HG03521 (cell line): Measurements from ENCODE around the gene MUSTN1.

Experiments
- ATAC-seq: cut with Tn5 transposase; IDR thresholded peaks from one replicate; pipeline ENCODE4 v1.9.1; 2021; ENCODE audit warnings: mild to moderate bottlenecking, moderate library complexity; ENCODE audit not compliant: unreplicated experiment

Gene MUSTN1

DNA sequence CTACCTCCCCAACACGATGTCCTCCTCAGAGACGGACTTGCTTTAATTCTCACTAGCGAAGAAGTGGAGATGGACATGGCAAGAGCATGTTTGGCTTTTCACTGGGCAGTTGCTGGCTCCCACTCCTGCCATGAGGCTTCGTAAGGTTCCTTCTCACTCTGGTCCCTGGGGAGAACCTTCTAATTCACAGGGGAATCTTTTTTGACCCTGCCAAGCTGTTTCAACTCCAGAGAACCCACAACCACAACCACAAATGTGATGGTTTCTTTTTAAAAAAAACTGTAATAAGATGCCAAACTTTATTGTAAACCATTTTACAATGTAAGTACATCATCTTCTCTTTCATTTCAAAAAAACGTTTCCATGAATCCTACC is 1.6 kb upstream of the MUSTN1 start:
- no peak for ATAC-seq

- ATAC-seq: no peak
Measured at GRCh38 chr3:52835766-52836470, 1.1 kb upstream of the MUSTN1 start.

DNA sequence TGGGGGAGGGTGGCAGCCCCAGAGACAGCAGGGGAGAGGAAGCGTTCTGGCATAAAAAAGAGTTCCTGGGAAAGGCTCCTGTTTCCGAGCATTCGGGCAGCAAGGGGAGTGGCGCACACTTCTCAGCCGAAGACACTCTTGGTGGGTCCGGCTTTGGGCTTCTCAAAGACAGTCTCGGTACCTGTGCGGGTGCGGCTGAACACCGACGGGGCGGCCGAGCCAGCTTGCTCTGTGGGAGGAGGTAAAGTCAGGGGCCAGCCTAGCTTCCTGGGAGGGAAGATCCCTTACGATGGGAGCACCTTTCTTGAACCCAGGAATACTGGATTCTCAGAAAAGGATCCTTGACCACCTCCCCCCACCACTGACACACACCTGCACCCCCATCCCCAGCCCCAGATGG is 1.6 kb downstream of the MUSTN1 start:
- no peak for ATAC-seq

DNA sequence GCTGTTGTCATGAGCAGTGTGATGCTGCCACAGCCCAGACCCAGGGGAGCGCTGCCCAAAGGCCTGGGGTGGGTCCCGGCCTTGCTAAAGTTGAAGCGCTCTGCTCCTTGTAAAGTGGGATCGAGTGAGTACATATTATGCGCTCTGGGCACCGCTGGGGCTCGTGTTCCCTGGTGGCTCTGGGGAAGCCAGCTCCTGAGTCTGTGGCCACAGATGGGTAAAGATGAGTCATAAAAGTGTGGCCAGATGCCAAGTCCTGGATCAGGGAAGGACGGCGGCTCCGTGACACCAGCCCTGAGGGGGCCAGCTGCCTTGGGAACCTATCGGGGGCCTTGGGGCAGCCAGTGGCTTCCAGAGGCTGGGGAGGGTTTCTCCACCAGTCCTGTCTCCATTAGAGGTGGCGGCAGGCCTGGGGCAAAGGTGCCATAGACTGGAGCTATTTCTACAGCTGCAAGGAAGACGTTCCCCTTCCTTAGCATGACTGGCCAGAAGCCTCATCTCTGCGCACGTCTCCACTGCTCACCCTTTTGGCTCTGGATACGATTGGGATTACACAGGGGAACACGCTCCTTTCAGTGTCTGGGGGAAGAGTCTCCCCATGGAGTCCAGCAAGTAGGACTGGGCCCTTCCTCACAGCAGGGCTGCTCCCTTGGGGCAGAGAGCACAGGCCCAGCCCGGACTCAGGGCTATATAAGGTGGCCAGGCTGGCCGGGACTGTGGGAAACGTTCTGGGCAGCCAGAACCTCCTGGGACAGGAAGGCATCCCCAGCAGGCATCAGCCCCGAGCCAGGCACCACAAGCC is 3.1 kb downstream of the MUSTN1 start:
- no peak for ATAC-seq

GRCh38 chr3:52830535-52831258 is 4.1 kb downstream of the MUSTN1 start, which contains the start of gene ITIH4:
TSS of gene ITIH4 (minus strand) at chr3:52830672. CDS start at chr3:52830642, 30 bp downstream.
- no peak for ATAC-seq

- ATAC-seq: no peak
Measured at GRCh38 chr3:52829906-52830463, 4.8 kb downstream of the MUSTN1 start.

DNA sequence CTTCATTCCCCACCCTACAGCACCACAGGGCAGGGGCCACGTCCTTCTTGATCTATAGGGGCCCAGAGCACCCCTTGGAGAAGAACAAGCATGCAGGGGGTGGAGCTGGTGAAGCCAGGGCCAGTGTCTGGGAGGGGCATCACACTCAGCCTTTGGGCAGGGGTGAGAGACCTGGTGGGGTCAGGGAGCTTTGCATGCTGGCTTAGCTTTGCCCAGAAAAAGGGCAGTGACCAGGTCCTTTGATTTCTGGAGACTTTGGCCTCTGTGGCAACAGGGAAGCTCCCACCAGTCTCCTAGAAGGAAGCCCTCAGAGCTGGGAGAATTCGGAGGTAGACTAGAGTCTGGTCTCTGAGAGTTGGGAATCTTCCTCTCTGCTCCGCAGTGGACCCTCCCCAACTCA is 5.3 kb downstream of the MUSTN1 start:
- no peak for ATAC-seq

DNA sequence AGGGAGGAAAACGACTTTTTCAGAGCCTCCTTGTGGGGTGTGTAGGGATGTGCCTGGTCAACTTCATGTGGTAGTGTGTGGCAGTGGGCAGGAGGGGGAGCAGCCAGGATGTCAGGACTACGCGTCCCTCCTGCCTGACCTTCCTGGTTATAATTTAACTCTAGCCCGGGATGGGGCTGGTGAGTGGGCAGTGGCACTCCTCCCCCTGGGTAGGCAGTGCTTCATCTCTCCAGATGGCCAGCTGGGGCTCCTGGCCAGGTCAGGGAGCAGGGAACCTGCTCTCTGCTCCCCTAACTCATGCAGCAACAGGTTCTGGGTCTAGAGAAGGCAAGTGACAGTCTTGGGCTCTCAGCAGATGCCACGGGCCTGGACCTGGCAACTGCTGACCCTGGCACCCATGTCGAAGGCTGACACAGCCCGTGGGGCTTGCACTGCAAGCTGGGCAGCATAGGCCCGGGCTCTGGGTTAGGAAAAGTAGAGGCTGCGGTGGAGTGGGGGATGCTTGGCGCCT is 6.9 kb downstream of the MUSTN1 start:
- ATAC-seq: no peak

- no peak for ATAC-seq
Measured at GRCh38 chr3:52827441-52827840, 7.4 kb downstream of the MUSTN1 start.

GRCh38 chr3:52824037-52824436 is 10.8 kb downstream of the MUSTN1 start:
- no peak for ATAC-seq

- no peak for ATAC-seq
Measured at GRCh38 chr3:52822363-52822762, 12.5 kb downstream of the MUSTN1 start.

DNA sequence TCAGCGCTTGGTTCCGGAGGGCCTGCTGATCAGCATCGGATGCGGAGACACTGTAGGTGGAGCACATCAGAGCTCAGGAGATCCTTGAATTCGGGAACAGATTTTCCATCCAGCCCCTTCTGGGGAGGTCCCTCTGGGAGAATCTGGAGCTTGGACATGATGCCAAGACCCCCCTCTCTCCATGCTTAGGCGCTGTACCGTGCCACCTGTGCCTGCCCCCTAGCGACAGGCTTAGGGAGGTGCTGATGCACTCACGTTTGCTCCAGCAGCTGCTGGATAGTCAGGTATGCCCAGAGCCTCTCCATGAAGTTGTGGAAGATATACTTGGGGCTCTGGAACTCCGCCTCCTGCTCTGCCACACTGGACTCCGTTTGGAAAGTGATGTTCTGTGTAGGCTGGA is 14.1 kb downstream of the MUSTN1 start:
- ATAC-seq: no peak

- ATAC-seq: no peak
Measured at GRCh38 chr3:52819936-52820335, 14.9 kb downstream of the MUSTN1 start.

DNA sequence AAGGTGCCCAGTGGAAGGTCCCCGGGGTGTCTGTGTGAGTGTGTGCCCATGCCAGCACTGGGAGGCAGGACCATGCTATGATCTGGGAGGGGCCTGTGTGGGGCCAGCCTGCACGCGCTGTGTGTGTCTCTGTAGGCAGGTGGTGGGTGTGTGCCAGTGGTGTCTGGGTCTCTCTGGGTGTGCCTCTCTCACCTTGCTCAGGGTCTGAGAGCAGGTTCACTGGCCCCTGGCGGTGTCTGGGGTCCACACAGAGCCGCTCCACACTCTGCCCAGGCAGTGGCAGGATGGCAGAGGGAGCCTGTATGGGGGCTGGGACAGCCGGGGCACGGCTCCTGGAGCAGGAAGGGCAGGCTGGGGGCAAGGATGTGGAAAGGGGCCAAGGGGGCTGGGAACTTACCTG is 17.0 kb downstream of the MUSTN1 start:
- ATAC-seq: no peak

DNA sequence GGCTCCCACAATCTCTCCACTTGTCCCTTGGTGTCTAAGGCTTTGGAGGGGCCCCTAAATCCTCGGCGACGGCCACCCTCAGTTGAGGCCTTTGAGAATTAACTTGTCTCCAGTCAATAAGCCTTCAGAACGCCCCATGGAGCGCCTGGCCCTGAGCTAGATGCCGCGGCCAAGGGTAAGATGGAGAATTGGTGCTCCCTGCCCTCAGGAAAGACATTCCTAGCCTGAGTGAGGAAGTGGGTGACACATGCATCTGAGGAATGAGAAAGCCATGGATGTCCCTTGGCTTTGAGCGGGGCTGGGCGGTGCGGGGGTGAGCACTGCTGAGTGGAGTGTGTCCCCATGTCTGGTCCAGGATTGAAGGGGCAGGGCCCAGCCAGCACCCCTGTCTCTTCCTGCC is 17.6 kb downstream of the MUSTN1 start:
- ATAC-seq: no peak

GRCh38 chr3:52816654-52817053 is 18.2 kb downstream of the MUSTN1 start:
- no peak for ATAC-seq

- ATAC-seq: no peak
Measured at GRCh38 chr3:52816199-52816598, 18.6 kb downstream of the MUSTN1 start.

GRCh38 chr3:52813810-52814209 is 21.0 kb downstream of the MUSTN1 start:
- ATAC-seq: no peak

DNA sequence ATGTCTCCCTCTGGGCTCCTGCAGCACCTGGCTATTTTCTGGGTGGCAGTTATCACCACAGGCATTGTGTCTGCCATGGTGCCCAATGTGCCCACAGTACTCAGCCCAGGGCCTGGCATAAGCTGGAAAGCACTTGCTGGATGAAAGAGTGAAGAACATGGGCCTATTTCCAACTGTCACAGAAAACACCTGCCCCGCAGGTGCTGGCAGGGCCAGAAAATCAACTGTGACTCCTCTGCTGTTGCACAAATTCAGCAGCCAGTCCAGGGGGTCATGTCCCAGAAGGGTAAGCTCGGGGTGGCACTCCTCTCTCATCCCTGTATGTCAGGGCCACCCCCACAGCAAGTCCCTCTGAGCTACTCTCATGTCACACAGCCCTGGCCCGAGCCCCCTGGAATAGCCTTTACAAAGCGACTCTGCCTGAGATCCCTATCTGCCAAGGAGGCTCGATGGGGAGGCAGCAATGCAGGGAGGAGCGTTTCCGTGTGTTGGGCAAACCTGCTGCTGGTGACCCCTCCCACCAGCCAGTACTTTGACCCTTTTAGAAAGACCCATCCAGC is 23.3 kb downstream of the MUSTN1 start:
- ATAC-seq: no peak

- ATAC-seq: no peak
Measured at GRCh38 chr3:52810923-52811322, 23.9 kb downstream of the MUSTN1 start.
